H9 (cell line): ENCODE measurements around the gene PNPLA4. TPM values are rescaled to one million over a fixed set of nuclear protein-coding genes. Genes with fewer than 3 reads are reported as not detected.

Source experiments
- DNase-seq: peaks from one replicate; pipeline ENCODE4 v3.0.0-alpha.2; 2017
- H2AFZ ChIP-seq: one replicate; pipeline ENCODE4 v1.6.1; 2013; ENCODE audit warnings: mild to moderate bottlenecking, low read length, control low read depth, moderate library complexity
- H2AK5ac ChIP-seq: 2 replicates; pipeline ENCODE4 v1.6.1; 2013; ENCODE audit warnings: low read length, control low read depth, mixed read lengths; ENCODE audit not compliant: insufficient read length
- H2BK120ac ChIP-seq: one replicate; pipeline ENCODE4 v1.6.1; 2013; ENCODE audit warnings: low read depth, mild to moderate bottlenecking, low read length, control low read depth, inconsistent platforms; ENCODE audit not compliant: poor library complexity, severe bottlenecking
- H2BK12ac ChIP-seq: 2 replicates; pipeline ENCODE4 v1.6.1; 2013; ENCODE audit warnings: low read length, control low read depth, mixed read lengths, low read depth; ENCODE audit not compliant: insufficient read length
- H2BK15ac ChIP-seq: 2 replicates; pipeline ENCODE4 v1.6.1; 2013; ENCODE audit warnings: low read depth, low read length, control low read depth
- H2BK20ac ChIP-seq: one replicate; pipeline ENCODE4 v1.6.1; 2013; ENCODE audit warnings: low read depth, mild to moderate bottlenecking, low read length, control low read depth, inconsistent platforms; ENCODE audit not compliant: poor library complexity, severe bottlenecking
- H2BK5ac ChIP-seq: 2 replicates; pipeline ENCODE4 v1.6.1; 2013; ENCODE audit warnings: low read length, control low read depth, mixed read lengths; ENCODE audit not compliant: insufficient read length
- H3K14ac ChIP-seq: 2 replicates; pipeline ENCODE4 v1.6.1; 2013; ENCODE audit warnings: low read length, control low read depth; ENCODE audit not compliant: insufficient read depth
- H3K18ac ChIP-seq: 2 replicates; pipeline ENCODE4 v1.6.1; 2013; ENCODE audit warnings: low read depth, mild to moderate bottlenecking, mixed read lengths, low read length, control low read depth; ENCODE audit not compliant: insufficient read length
- H3K23ac ChIP-seq: 2 replicates; pipeline ENCODE4 v1.6.1; 2013; ENCODE audit warnings: low read length, control low read depth, mixed read lengths, low read depth; ENCODE audit not compliant: insufficient read length
- H3K23me2 ChIP-seq: 2 replicates; pipeline ENCODE4 v1.6.1; 2013; ENCODE audit warnings: low read depth, mild to moderate bottlenecking, mixed read lengths, low read length, control low read depth; ENCODE audit not compliant: insufficient read length, poor library complexity, severe bottlenecking
- H3K27ac ChIP-seq: 2 replicates; pipeline ENCODE4 v1.5.1; 2013; ENCODE audit warnings: low read length, control low read depth, mixed read lengths, low read depth; ENCODE audit not compliant: insufficient read length
- H3K27me3 ChIP-seq: 2 replicates; pipeline ENCODE4 v1.6.1; 2013; ENCODE audit warnings: low read length, control low read depth, inconsistent platforms; ENCODE audit not compliant: insufficient read depth
- H3K4ac ChIP-seq: 2 replicates; pipeline ENCODE4 v1.6.1; 2013; ENCODE audit warnings: low read depth, mild to moderate bottlenecking, control low read depth, inconsistent platforms, low read length, moderate library complexity
- H3K4me1 ChIP-seq: 2 replicates; pipeline ENCODE4 v1.6.1; 2013; ENCODE audit warnings: low read length, control low read depth, inconsistent platforms; ENCODE audit not compliant: insufficient read depth
- H3K4me2 ChIP-seq: 2 replicates; pipeline ENCODE4 v1.6.1; 2013; ENCODE audit warnings: low read length, control low read depth, mixed read lengths; ENCODE audit not compliant: insufficient read length, insufficient read depth
- H3K56ac ChIP-seq: 2 replicates; pipeline ENCODE4 v1.6.1; 2013; ENCODE audit warnings: low read depth, mild to moderate bottlenecking, mixed read lengths, low read length, control low read depth; ENCODE audit not compliant: insufficient read length
- H3K79me1 ChIP-seq: 2 replicates; pipeline ENCODE4 v1.6.1; 2013; ENCODE audit warnings: low read depth, mild to moderate bottlenecking, moderate library complexity, low read length, control low read depth, inconsistent platforms; ENCODE audit not compliant: insufficient read depth, poor library complexity, severe bottlenecking
- H3K79me2 ChIP-seq: 2 replicates; pipeline ENCODE4 v1.6.1; 2013; ENCODE audit warnings: low read length, control low read depth, inconsistent platforms; ENCODE audit not compliant: insufficient read depth
- H3K9ac ChIP-seq: 2 replicates; pipeline ENCODE4 v1.6.1; 2013; ENCODE audit warnings: low read length, control low read depth, mixed read lengths; ENCODE audit not compliant: insufficient read length; ENCODE audit errors: extremely low read depth
- H3K9me3 ChIP-seq: one replicate; pipeline ENCODE4 v1.6.1; 2013; ENCODE audit warnings: low read depth, low read length, inconsistent platforms; ENCODE audit not compliant: control insufficient read depth
- H3T11ph ChIP-seq: one replicate; pipeline ENCODE4 v1.6.1; 2013; ENCODE audit warnings: mild to moderate bottlenecking, low read length, control low read depth, inconsistent platforms
- H4K20me1 ChIP-seq: one replicate; pipeline ENCODE4 v1.6.1; 2013; ENCODE audit not compliant: control insufficient read depth, insufficient read length, insufficient read depth
- H4K5ac ChIP-seq: 2 replicates; pipeline ENCODE4 v1.6.1; 2013; ENCODE audit warnings: low read depth, mild to moderate bottlenecking, mixed read lengths, low read length, control low read depth; ENCODE audit not compliant: insufficient read length
- H4K8ac ChIP-seq: replicated peaks from 2 replicates; pipeline ENCODE4 v1.6.1; 2013; ENCODE audit warnings: low read length, control low read depth, mixed read lengths, low read depth; ENCODE audit not compliant: insufficient read length
- H4K91ac ChIP-seq: 2 replicates; pipeline ENCODE4 v1.6.1; 2013; ENCODE audit warnings: low read depth, mild to moderate bottlenecking, moderate library complexity, mixed read lengths, low read length, control low read depth; ENCODE audit not compliant: insufficient read length
- H3K27ac Mint-ChIP-seq, 3 experiments: 2 replicates in 2 of 3; 3 replicates in 1 of 3; pipeline ENCODE4 v1.8.0; 2020 to 2021; ENCODE audit warnings: mixed read lengths in 3 of 3, mild to moderate bottlenecking in 1 of 3, moderate library complexity in 1 of 3
- H3K27me3 Mint-ChIP-seq: 2 replicates; pipeline ENCODE4 v1.8.0; 2021; ENCODE audit warnings: low read depth, mild to moderate bottlenecking, moderate library complexity, mixed read lengths
- H3K36me3 Mint-ChIP-seq, 3 experiments: 2 replicates in 2 of 3; 3 replicates in 1 of 3; pipeline ENCODE4 v1.8.0; 2020 to 2021; ENCODE audit warnings: low read depth in 3 of 3, mixed read lengths in 3 of 3; ENCODE audit not compliant: insufficient read depth in 1 of 3
- H3K4me1 Mint-ChIP-seq, 2 experiments: 2 replicates each; pipeline ENCODE4 v1.8.0; 2020; ENCODE audit warnings: mixed read lengths in 2 of 2
- H3K4me3 Mint-ChIP-seq, 2 experiments: 2 replicates in 1 of 2; 3 replicates in 1 of 2; pipeline ENCODE4 v1.8.0; 2020 to 2021; ENCODE audit warnings: mild to moderate bottlenecking in 2 of 2, mixed read lengths in 2 of 2, moderate library complexity in 1 of 2
- H3K9me3 Mint-ChIP-seq, 2 experiments: 2 replicates in 1 of 2; 3 replicates in 1 of 2; pipeline ENCODE4 v1.8.0; 2020; ENCODE audit warnings: mild to moderate bottlenecking in 2 of 2, mixed read lengths in 2 of 2, moderate library complexity in 1 of 2
- WGBS: extraction: QIAGEN DNeasy Blood & Tissue Kit; methylation state at CpG from one replicate; pipeline ENCODE4 v1.1.7; 2013; ENCODE audit warnings: missing lambda C conversion rate, low lambda C conversion rate, mixed read lengths; ENCODE audit not compliant: insufficient read length; ENCODE audit errors: extremely low coverage; 5-methylcytosine and 5-hydroxymethylcytosine counted together
- total RNA-seq: library from RNA; stranded (reverse); gene quantifications from 2 replicates; pipeline ENCODE4 v1.2.1, GENCODE V29; 2021
- TF ChIP-seq, protein P1 (sequence below): fragments of 200-600 bp; sonication (generic); conservative IDR thresholded peaks from 3 replicates; pipeline ENCODE4 v1.8.0; 2021; ENCODE audit warnings: antibody characterized with exemption, mild to moderate bottlenecking

The PNPLA4 gene
- total RNA-seq, 1 experiment from 2014 or later, result 21.4 TPM

DNA sequence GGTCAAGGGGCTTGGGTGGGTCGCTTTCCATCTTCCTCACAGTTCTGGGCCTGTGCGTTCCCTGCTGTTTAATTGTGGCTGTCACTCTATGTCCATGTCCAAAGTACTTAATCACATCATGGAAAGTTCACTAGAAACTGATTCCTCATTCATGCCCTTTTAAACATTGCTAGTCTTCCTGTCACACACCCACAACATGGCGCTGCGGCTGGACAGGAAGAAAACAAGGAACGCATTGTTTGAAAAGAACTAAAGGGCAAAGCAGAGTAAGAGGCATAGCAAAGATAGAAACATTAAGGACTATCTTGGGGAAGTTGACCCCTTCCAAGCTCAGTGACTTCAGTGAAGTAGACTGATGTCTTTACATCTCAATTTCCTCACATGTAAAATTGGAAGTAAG, 18.4 kb downstream of the PNPLA4 start:
- Histone ChIP-seq H2BK120ac (no peak overlapping the region), H3K23ac (no peak overlapping the region), H3K27ac (no peak overlapping the region), H3K4me2 (no peak overlapping the region), H4K20me1 (no peaks in the 10 kb centered on the region), H2BK12ac (no peak overlapping the region), H2BK15ac (no peak overlapping the region), H3K18ac (no peak overlapping the region), H3K14ac (no peak overlapping the region), H2AFZ (no peak overlapping the region), H3K4ac (no peak overlapping the region), H3K79me1 (no peaks in the 10 kb centered on the region), H3K9me3 (no peaks in the 10 kb centered on the region), H3K56ac (no peak overlapping the region), H3K9ac (no peak overlapping the region), H4K8ac (no peak overlapping the region), H2BK20ac (no peak overlapping the region), H3K27me3 (no peaks in the 10 kb centered on the region), H4K5ac (no peak overlapping the region), H4K91ac (no peak overlapping the region), H2BK5ac (no peak overlapping the region), H3K79me2 (no peaks in the 10 kb centered on the region), H2AK5ac (no peak overlapping the region), H3K4me1 (no peaks in the 10 kb centered on the region; the same call in 1 of the 2 replicates), H3K23me2 (no peaks in the 10 kb centered on the region), H3T11ph (no peak overlapping the region)
- H3K36me3 Mint-ChIP-seq, result no peaks in the 10 kb centered on the region
- no peak overlapping the region for H3K27ac Mint-ChIP-seq
- no CpG with 5 or more reads among the region's 5 CpGs for WGBS
- no peaks in the 10 kb centered on the region for H3K27me3 Mint-ChIP-seq
- TF ChIP-seq, protein P1, sequence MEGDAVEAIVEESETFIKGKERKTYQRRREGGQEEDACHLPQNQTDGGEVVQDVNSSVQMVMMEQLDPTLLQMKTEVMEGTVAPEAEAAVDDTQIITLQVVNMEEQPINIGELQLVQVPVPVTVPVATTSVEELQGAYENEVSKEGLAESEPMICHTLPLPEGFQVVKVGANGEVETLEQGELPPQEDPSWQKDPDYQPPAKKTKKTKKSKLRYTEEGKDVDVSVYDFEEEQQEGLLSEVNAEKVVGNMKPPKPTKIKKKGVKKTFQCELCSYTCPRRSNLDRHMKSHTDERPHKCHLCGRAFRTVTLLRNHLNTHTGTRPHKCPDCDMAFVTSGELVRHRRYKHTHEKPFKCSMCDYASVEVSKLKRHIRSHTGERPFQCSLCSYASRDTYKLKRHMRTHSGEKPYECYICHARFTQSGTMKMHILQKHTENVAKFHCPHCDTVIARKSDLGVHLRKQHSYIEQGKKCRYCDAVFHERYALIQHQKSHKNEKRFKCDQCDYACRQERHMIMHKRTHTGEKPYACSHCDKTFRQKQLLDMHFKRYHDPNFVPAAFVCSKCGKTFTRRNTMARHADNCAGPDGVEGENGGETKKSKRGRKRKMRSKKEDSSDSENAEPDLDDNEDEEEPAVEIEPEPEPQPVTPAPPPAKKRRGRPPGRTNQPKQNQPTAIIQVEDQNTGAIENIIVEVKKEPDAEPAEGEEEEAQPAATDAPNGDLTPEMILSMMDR, result no peak
- H3K9me3 Mint-ChIP-seq, result no peaks in the 10 kb centered on the region
- DNase-seq, result no peak
- H3K4me3 Mint-ChIP-seq, result no peak overlapping the region
- no peaks in the 10 kb centered on the region for H3K4me1 Mint-ChIP-seq
